GM10248 (cell line): ENCODE measurements around the gene SLC38A3.
A peak's percentile ranks its signal among the peaks of the same experiment; 100 is the strongest.

ENCODE experiments used
- CTCF ChIA-PET: fragments of 300-600 bp; sonication (Branson Sonifier 250); formaldehyde crosslinking; extraction: SDS; loops from one replicate; lab custom pipeline; 2021; ENCODE audit warnings: antibody characterized with exemption; lab: Yijun Ruan, JAX
- POLR2A ChIA-PET: fragments of 350-650 bp; sonication (Branson Sonifier 250); formaldehyde crosslinking; extraction: SDS; loops from one replicate; lab custom pipeline; 2020; ENCODE audit warnings: antibody characterized with exemption; lab: Yijun Ruan, JAX
- DNase-seq: peaks from one replicate; pipeline ENCODE4 v3.0.0; 2012; ENCODE audit errors: extremely low spot score
- CTCF ChIP-seq: IDR thresholded peaks from 2 replicates; pipeline ENCODE4 v1.5.1; 2012; ENCODE audit warnings: mild to moderate bottlenecking, low read depth; ENCODE audit errors: extremely low read depth, missing control alignments, control extremely low read depth

The SLC38A3 gene

GRCh38 chr3:50236484-50237132 is 31.5 kb downstream of the SLC38A3 start:
- no peak for TF ChIP-seq CTCF
- no peak for DNase-seq
- ChIA-PET CTCF (interaction anchor here (1.1 to 15.1 kb wide), 7 partner anchors 9 to 88 kb away, joined by 3 to 276 read pairs (median 3); no protein-coding TSS in a partner anchor), POLR2A (interaction anchor here (1.1 to 1.5 kb wide), 2 partner anchors 10 to 63 kb away, joined by 4 to 5 read pairs; partner anchors contain the start of genes HYAL3 and NAA80)

DNA sequence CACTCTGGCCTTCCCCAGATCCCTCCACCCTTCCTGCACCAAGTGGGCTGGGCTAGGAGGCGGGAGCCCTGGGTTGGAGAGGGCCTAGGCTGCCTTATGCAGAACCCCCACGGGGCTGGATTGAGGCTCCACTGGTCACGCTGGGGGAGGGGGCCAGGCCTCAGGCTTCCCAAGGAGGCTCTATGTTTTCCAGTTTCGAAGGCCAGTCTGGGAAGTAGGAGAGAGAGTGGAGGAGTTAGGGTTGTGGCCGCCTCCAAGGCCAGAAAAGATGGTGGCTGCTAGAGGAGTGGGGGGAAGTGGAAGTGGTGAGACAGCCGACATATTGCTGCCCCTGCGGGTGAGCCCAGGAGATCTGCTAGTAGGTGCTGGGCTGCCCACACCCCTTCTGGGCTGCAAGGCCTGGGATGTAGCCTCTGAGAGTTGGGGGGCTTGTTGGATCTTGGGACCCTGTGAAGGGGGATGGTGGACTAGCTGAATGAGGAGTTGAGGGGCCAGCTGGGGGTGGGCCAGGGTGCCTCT is 32.1 kb downstream of the SLC38A3 start:
- POLR2A ChIA-PET: interaction anchor here (0.6 kb wide), 2 partner anchors 35 to 1977 kb away, joined by 5 to 13 read pairs; no protein-coding TSS in a partner anchor
- no peak for TF ChIP-seq CTCF
- no peak for DNase-seq
- CTCF ChIA-PET: interaction anchor here (1.3 to 15.1 kb wide), 4 partner anchors 9 to 45 kb away, joined by 3 to 276 read pairs (median 16); no protein-coding TSS in a partner anchor

DNA sequence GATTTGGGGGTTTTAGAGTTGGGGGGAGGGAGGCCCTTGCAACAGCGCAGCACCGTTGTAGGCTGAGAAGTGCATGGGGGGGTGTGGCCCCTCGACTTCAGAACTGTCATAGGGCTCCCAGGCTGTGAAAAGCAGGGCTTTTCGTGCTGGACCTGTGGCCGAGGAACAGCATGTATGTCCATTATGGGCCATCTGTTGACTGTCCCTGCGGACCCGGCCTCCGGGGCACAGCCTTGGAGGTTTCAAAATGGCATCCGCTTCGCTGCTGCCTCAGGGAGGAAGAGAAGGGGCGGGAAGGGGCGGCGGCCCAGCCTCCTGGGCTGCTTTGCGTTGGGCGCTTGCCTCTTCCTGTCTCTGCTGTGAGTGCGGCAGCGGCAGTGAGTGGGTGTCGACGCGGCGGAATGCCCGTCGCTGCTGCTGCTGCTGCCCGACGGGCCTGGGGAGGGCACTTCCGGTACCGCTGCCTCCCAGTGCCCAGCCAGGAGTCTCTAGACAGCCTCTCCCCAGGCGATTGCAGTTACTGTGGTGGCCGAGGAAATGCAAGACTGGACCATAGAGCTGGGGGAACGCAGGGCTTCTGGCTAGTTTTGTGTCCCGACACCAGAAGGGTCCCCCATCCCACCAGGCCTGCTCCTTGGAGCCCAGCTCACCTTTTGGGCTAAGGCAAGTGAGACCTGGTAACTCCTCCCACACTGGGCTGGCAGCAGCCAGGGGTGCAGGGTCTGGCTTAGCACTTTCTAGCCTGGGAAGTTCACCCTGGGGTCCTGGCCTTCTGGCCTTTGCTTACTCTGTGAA is 32.9 kb downstream of the SLC38A3 start:
- CTCF ChIA-PET: interaction anchor here (1.3 to 15.1 kb wide), 2 partner anchors 8 to 10 kb away, joined by 9 to 276 read pairs; no protein-coding TSS in a partner anchor
- peak; percentile 87 for DNase-seq
- POLR2A ChIA-PET: interaction anchor here (0.6 kb wide), 2 partner anchors 34 to 1976 kb away, joined by 5 to 13 read pairs; no protein-coding TSS in a partner anchor
- TF ChIP-seq CTCF: no peak

- no peak for TF ChIP-seq CTCF
- ChIA-PET CTCF (interaction anchor here (1.3 to 15.1 kb wide), 2 partner anchors 7 to 11 kb away, joined by 9 to 276 read pairs; no protein-coding TSS in a partner anchor), POLR2A (no interaction called here)
- no peak for DNase-seq
Observed at GRCh38 chr3:50238549-50239026, 33.5 kb downstream of the SLC38A3 start.

DNA sequence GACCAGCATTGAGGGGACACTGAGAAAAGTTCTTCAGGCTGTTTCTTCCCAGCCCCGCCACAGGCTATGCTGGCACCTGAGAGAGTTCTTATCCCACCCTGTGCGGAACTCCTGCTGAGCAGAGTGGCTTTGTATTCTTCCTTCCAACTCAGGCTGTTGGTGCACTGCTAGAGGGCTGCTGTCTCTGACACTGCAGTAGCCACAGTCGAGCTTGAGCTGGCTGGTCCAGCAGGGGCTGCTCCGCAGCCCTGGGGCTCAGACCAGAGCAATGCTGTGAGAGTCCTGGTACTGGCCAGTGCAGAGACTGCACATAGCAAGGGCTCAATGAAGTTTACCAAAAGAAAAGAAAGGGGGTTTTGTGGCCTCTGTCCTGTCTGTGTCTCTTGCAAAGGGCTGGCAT is 34.6 kb downstream of the SLC38A3 start:
- no peak for DNase-seq
- POLR2A ChIA-PET: no interaction called here
- CTCF ChIA-PET: interaction anchor here (0.9 to 12.7 kb wide), 4 partner anchors 8 to 85 kb away, joined by 3 to 276 read pairs (median 40); partner anchors contain the start of gene GNAI2
- TF ChIP-seq CTCF: no peak

GRCh38 chr3:50241163-50241562 is 36.1 kb downstream of the SLC38A3 start:
- DNase-seq: no peak
- POLR2A ChIA-PET: interaction anchor here (0.7 kb wide), 1 partner anchor 105 kb away, joined by 3 read pairs; no protein-coding TSS in a partner anchor
- CTCF ChIA-PET: interaction anchor here (0.7 to 12.7 kb wide), 4 partner anchors 10 to 83 kb away, joined by 3 to 276 read pairs (median 40); partner anchors contain the start of gene GNAI2
- no peak for TF ChIP-seq CTCF
